Spinal cord (tissue), 10 donors: ENCODE results near the gene B4GALT4. TPM values are rescaled to one million over a fixed set of nuclear protein-coding genes. Genes with fewer than 3 reads are reported as not detected.
A peak's percentile ranks its signal among the peaks of the same experiment; 100 is the strongest.

Source experiments
- DNase-seq, 6 donors: peaks; one replicate each; pipeline versions ENCODE4 v3.0.0 to v3.0.0-alpha.2; 2013 to 2015; ENCODE audit warnings: low spot score in 6 of 6, low read depth in 4 of 6
- H3K27ac ChIP-seq: one replicate; pipeline ENCODE4 v1.5.1; 2013; ENCODE audit warnings: low read depth, low read length, control low read depth
- H3K27me3 ChIP-seq: one replicate; pipeline ENCODE4 v1.6.1; 2013; ENCODE audit warnings: low read length; ENCODE audit not compliant: control insufficient read depth, insufficient read depth
- H3K36me3 ChIP-seq: one replicate; pipeline ENCODE4 v1.6.1; 2013; ENCODE audit warnings: low read length; ENCODE audit not compliant: control insufficient read depth, insufficient read depth
- H3K4me1 ChIP-seq: one replicate; pipeline ENCODE4 v1.6.1; 2013; ENCODE audit warnings: low read length; ENCODE audit not compliant: control insufficient read depth, insufficient read depth
- H3K4me3 ChIP-seq: one replicate; pipeline ENCODE4 v1.5.1; 2013; ENCODE audit warnings: low read depth, low read length, control low read depth
- H3K9me3 ChIP-seq: one replicate; pipeline ENCODE4 v1.6.1; 2013; ENCODE audit warnings: low read length; ENCODE audit not compliant: control insufficient read depth, insufficient read depth
- WGBS: methylation state at CpG from one replicate; pipeline ENCODE4 v1.1.5; 2013; ENCODE audit warnings: missing lambda C conversion rate; ENCODE audit not compliant: insufficient coverage; 5-methylcytosine and 5-hydroxymethylcytosine counted together
- polyA plus RNA-seq, 2 donors: library from polyadenylated mRNA; unstranded; fragments of 120-200 nt; gene quantifications; one replicate each; pipeline ENCODE4 v1.2.1, GENCODE V29; 2013; ENCODE audit not compliant: insufficient read length in 2 of 2
- total RNA-seq, 2 donors: library from RNA; depleted of rRNA in 1 of 2; stranded (reverse); fragments of 120-200 nt in 1 of 2; fragments of >200 nt in 1 of 2; gene quantifications; one replicate each; pipeline versions ENCODE4 v1.2.3 to v1.2.4, GENCODE V29; 2013 to 2014
- donor health status: healthy.

Gene B4GALT4
- total and polyA plus RNA-seq, 4 donors = 19.1 to 37.9 (median 20.6) TPM

DNA sequence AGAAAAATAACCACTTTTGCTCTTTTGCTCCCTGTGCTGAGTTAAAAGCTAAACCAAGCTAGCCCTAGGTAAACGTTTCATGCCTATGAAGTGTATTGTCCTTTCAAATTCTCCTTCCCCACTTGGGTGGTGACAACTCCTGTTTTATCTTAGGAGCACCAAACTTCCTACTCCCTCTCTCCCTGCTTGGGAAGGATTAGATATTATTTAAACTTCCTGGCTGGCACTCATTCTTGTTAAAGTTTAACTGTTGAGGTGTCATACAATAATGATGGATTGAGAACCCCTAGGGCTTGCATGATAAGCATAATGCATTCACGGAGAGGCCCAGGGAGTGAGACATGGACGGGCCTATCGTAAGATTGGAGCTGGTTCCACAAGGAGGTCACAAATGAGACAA is 29.5 kb downstream of the B4GALT4 start:
- Histone ChIP-seq H3K27me3 (no peaks in the 10 kb centered on the region), H3K27ac (no peak overlapping the region), H3K4me1 (no peaks in the 10 kb centered on the region), H3K9me3 (no peaks in the 10 kb centered on the region), H3K36me3 (peaks cover 12% of the 10 kb centered on the region), H3K4me3 (no peak overlapping the region)
- DNase-seq = no peak
- WGBS = 56% methylated on average over 3 of the region's 4 CpGs

DNA sequence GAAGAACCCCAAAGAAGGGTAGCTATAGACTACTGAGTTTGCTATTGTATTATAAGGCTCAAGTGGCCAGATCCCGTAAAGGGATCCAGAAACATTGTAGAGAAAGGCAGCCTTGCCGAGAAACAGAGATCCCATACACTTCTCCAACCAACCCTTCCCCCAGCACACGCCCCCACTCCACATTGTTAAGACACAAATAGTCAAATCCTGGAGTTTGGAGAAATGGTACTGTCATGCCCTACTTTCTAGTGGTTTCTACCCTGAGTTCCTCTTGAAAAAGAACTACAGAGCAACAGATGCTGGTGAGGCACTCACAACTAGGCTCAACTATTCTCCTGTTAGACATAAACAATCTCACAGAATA is 33.2 kb downstream of the B4GALT4 start:
- Histone ChIP-seq H3K27me3 (no peaks in the 10 kb centered on the region), H3K27ac (no peak overlapping the region), H3K9me3 (no peaks in the 10 kb centered on the region), H3K4me3 (no peak overlapping the region), H3K4me1 (no peaks in the 10 kb centered on the region), H3K36me3 (peaks cover 5% of the 10 kb centered on the region)
- 86% methylated on average over 1 of the region's 3 CpGs for WGBS
- DNase-seq = no peak

DNA sequence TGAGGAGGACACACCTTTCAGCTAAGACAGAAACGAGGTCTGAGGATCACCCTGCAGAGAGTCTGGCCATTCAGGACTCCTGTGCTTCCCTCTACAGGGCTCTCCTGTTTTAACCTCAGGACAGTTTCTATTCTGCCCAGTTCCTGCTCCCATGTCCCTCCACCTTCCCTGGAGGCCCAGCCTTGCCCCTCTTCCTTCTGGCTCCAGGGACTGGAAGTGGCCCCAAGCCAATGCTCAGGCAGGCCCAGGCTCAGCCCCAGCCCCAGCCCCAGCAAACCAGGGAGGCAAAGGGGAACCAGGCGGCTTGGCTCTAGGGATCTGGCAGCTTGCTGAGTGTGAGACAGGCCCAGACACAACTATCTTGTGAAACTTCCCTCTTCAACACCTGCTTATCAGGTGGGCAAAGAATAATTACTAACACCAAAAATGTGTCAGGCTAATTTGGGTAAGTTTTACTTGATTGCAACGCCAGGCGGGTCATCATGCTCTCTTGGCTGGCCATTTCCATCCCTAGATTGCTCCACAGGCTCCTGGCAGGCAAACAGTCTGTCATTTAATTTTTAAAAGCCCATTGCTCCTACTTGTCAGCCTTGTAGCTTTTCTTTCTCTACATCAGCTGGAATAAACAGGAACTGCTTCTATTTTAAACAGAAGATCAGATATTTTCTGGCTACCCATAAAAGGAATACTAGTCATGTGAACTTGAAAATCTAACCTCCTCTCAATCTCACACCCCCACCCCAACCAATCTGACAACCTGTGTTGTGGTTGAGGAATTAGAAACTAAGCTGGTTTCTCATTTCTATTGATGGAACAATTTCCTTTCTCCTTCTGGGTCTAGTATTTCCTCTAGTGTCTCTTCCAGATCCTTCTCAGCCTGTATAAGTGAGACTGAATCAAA is 33.8 kb downstream of the B4GALT4 start:
- Histone ChIP-seq H3K4me1 (no peaks in the 10 kb centered on the region), H3K36me3 (peaks cover 5% of the 10 kb centered on the region), H3K4me3 (no peak overlapping the region), H3K27me3 (no peaks in the 10 kb centered on the region), H3K9me3 (no peaks in the 10 kb centered on the region), H3K27ac (no peak overlapping the region)
- WGBS = 81% methylated on average over 4 of the region's 4 CpGs
- DNase-seq = no peak

DNA sequence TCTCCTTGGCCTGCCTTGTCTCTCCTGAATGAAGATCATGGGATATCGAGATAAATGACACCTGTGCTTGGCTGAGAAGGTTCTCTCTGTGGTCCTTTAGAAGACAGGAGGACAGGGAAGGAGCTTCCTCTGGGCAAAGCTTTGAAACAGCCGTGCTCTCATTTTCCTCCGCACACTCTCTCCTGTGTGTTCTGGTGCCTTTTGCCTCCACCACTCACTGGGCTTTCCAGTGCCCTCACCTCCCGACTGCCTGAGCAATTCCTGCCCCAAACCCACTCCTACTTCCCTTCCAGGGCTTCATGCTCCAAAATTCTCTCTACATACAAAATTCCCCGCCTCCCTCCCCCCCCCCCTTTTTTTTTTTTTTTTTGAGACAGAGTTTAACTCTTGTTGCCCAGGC is 35.0 kb downstream of the B4GALT4 start:
- Histone ChIP-seq H3K27me3 (no peaks in the 10 kb centered on the region), H3K4me3 (no peak overlapping the region), H3K4me1 (no peaks in the 10 kb centered on the region), H3K9me3 (no peaks in the 10 kb centered on the region), H3K27ac (no peak overlapping the region), H3K36me3 (peaks cover 5% of the 10 kb centered on the region)
- WGBS = 91% methylated on average over 3 of the region's 5 CpGs
- no peak for DNase-seq

DNA sequence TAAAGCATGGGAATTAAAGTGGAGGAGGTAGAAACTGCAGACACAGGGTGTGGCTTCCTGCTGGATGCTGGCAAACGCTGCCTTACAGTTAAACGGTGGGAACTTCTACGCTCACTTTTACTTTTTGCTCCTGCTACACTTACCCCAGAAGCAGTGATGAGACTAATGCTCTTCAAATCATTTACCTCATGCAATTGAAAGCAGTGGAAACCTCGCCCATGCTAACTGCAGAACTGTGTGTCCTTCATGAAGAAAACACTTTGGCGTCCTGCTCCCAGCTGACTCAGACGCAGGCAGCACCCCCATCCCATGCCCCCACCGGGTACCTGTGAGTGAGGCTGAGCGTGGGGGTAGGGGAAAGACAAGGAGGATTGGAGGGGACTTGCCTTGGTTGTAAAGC is 35.5 kb downstream of the B4GALT4 start:
- Histone ChIP-seq H3K9me3 (no peaks in the 10 kb centered on the region), H3K4me3 (no peak overlapping the region), H3K27me3 (no peaks in the 10 kb centered on the region), H3K27ac (no peak overlapping the region), H3K4me1 (no peaks in the 10 kb centered on the region), H3K36me3 (peaks cover 5% of the 10 kb centered on the region)
- DNase-seq = peak in 1 of 6 donors; percentile 13
- 70% methylated on average over 6 of the region's 8 CpGs for WGBS

DNA sequence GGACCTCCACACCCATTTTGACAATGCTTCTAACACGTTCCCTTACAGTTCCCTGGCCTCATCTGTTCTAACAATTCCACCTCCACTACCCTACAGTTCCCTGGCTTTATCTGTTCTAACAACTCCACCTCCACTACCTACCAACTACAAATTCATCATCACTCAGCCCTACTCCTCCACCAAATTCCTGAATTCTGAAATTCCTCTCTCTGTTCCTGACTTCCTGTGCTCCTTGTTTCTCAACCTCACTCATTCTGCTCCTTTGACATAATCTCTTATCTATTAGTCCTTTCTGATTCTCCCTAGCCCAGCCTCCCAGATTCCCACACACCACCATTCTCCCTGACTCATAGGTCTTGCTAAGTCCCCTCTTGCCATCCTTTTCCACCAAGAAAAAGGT is 44.8 kb downstream of the B4GALT4 start:
- WGBS = 53% methylated on average over 1 of the region's 1 CpG
- Histone ChIP-seq H3K9me3 (no peaks in the 10 kb centered on the region), H3K4me1 (no peaks in the 10 kb centered on the region), H3K27ac (no peak overlapping the region), H3K4me3 (no peak overlapping the region), H3K36me3 (no peaks in the 10 kb centered on the region), H3K27me3 (no peaks in the 10 kb centered on the region)
- DNase-seq = no peak

DNA sequence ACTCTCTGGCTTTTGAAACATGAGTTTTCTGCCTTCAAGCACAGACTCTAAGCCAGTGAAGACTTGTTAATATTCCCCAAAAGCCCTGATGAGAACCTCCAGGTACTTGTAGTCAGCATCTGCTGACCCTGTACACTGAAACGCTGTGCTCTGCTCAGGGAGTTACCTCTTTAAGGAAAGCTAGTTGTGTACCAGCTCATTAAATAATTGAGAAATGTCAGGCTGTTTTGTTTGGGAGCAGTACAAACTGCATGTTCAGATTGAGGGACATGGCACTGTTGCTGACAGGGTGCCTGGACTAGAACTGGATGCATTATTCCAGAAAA is 45.6 kb downstream of the B4GALT4 start:
- DNase-seq = no peak
- no peaks in the 10 kb centered on the region for H3K4me1 ChIP-seq
- H3K36me3 ChIP-seq = no peaks in the 10 kb centered on the region
- no peaks in the 10 kb centered on the region for H3K27me3 ChIP-seq
- no peaks in the 10 kb centered on the region for H3K9me3 ChIP-seq
- no peak overlapping the region for H3K4me3 ChIP-seq
- no peak overlapping the region for H3K27ac ChIP-seq
- 70% methylated on average over 1 of the region's 1 CpG for WGBS

DNA sequence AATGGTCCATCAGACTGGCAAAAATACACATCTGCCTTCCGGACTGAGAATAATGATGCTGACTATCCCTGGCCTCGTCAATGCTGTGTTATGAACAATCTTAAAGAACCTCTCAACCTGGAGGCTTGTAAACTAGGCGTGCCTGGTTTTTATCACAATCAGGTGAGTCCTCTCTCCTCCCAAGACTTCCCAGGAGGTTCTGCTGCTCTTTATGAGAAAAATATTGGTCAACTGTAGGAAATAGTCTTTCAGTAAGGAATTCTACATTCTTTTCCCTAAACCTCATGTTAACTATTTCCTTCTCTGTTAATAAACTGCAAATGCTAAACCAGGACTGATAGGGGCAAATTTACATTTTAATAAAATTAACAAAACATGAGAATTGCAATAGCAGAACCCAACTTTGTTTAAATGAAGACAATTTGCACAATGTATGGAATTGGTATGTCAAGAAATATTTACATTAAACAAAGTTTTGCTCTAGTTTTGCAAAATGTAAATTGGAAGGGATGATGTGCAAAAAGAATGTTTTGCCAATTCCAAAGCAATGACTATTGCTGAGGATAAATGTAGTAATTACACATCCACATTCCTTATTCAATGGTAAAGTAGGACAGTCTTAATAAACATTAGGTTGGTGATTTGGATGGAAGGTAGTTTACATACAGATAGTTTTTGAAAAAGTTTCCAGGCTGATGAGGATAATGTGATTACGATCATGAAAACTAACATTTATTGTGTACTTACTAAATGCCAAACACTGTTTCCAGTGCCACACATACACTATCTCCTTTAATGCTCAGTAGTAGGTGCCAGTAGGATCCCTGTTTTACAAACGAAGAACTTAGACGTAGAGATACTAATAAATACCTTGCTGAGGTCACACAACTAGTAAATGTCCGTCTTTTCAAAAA is 46.2 kb downstream of the B4GALT4 start:
- Histone ChIP-seq H3K4me1 (no peaks in the 10 kb centered on the region), H3K36me3 (no peaks in the 10 kb centered on the region), H3K4me3 (no peak overlapping the region), H3K27me3 (no peaks in the 10 kb centered on the region), H3K9me3 (no peaks in the 10 kb centered on the region), H3K27ac (no peak overlapping the region)
- 83% methylated on average over 5 of the region's 7 CpGs for WGBS
- no peak for DNase-seq

DNA sequence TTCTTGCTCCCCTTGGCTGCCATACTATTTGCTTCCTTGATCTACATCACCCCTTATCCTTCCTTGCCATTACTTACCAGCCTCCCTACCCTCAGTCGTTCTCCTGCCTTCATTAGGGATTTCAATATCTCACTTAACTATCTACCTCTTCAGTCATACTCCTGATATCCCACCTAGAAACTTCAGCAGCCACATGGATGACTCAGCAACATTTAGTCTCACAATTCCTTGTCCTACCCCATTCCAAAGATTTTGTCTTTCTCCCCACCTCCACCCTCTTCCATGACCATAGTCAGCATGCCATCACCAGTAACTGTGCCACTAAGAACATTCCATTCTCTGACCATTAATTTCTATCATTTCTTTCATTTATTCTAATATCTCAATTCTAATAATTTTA is 48.9 kb downstream of the B4GALT4 start:
- Histone ChIP-seq H3K27ac (no peak overlapping the region), H3K4me1 (no peaks in the 10 kb centered on the region), H3K9me3 (no peaks in the 10 kb centered on the region), H3K36me3 (no peaks in the 10 kb centered on the region), H3K27me3 (no peaks in the 10 kb centered on the region), H3K4me3 (no peak overlapping the region)
- DNase-seq = no peak
- WGBS = 79% methylated on average over 1 of the region's 1 CpG

DNA sequence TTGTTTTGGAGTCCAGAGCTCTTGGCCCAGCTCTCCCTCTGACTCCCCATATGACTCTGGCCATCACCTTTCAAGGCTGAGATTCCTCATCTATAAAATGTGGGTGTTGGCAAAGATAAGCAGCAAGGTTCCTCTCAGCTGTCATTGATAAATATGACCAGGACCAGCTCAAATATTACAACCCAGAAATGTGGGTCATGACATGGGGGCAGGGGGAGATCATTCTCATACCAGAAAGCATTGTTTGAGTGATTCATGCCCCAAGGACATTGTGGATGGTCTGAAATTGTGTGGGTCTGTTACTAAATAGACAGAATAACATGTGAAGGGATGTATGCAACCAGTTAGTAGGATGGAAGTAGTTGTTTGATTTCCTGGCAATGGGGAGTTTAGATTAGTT is 53.4 kb downstream of the B4GALT4 start:
- no peak overlapping the region for H3K4me3 ChIP-seq
- no peak for DNase-seq
- H3K27me3 ChIP-seq = no peaks in the 10 kb centered on the region
- no peak overlapping the region for H3K27ac ChIP-seq
- no peaks in the 10 kb centered on the region for H3K9me3 ChIP-seq
- no peaks in the 10 kb centered on the region for H3K36me3 ChIP-seq
- no peaks in the 10 kb centered on the region for H3K4me1 ChIP-seq
